ENCODE data around the gene TOP3B. TPM values are rescaled to one million over a fixed set of nuclear protein-coding genes. Genes with fewer than 3 reads are reported as not detected.

The TOP3B gene
- total RNA-seq, 1 donor from 2014 or later = 53.9 TPM

DNA sequence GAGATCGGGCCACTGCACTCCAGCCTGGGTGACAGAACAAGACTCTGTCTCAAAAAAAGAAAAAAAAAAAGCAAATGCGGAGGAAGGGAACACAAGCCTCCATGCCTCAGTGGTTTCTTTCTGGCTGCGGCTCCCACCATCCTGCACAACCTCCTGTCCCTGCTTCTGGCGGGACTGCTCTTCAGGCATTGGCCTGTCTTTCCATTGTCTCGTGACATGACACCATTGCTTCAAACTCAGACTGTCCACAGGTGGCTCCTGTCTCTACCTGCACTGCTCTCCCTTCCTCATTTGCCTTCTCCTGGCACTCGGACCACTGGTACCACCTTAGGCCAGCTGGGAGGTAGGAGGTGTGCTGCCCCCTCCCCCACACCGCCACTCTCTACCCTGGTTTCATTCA is 19.3 kb downstream of the TOP3B start:
- no peak overlapping the region for H2AFZ ChIP-seq (replicated peaks)
- H3K27me3 ChIP-seq = no peaks in the 10 kb centered on the region
- H3K4me3 Mint-ChIP-seq = no peak overlapping the region
- H3K27ac ChIP-seq = no peak overlapping the region
- H4K20me1 ChIP-seq (ENCODE audit: low read depth) = no peaks in the 10 kb centered on the region
- no peaks in the 10 kb centered on the region for H3K9me3 ChIP-seq (ENCODE audit: low read depth)
- H3K27me3 Mint-ChIP-seq (ENCODE audit: insufficient read depth, low read depth) = peaks cover 4% of the 10 kb centered on the region
- TF ChIP-seq EZH2phosphoT487 (IDR thresholded peaks at IDR 0.05) (no peak), CTCF (IDR thresholded peaks at IDR 0.05) (no peak), EZH2 (IDR thresholded peaks at IDR 0.05) (no peak)
- H3K36me3 Mint-ChIP-seq = peaks cover 25% of the 10 kb centered on the region
- no peak overlapping the region for H3K27ac Mint-ChIP-seq
- H3F3A ChIP-seq (ENCODE audit: low read depth) = no peaks in the 10 kb centered on the region
- H3K79me2 ChIP-seq (ENCODE audit: low read depth) = no peaks in the 10 kb centered on the region
- H3K4me3 ChIP-seq = no peak overlapping the region
- no peaks in the 10 kb centered on the region for H3K36me3 ChIP-seq
- DNase-seq (ENCODE audit: low spot score) = no peak
- H3K4me1 ChIP-seq = no peaks in the 10 kb centered on the region
- no peak overlapping the region for H3K9ac ChIP-seq
- H3K9me3 Mint-ChIP-seq = no peaks in the 10 kb centered on the region
- no peak overlapping the region for H3K4me2 ChIP-seq
- no peaks in the 10 kb centered on the region for H3K4me1 Mint-ChIP-seq

DNA sequence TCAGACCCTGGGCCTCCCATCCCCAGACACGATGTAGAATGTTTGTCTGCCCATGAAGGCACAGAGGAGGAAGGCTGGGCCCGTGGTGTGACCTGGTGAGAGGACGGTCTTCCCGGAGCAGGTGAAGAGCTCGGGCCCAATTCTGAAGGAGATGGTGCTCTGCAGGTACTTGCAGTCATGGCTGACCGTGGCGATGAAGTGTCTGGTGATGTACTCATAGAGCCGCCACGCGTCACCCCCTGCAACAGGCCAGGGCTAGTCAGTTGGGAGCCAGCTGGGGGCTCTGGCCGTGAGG is 20.0 kb downstream of the TOP3B start:
- no peak overlapping the region for H3K9ac ChIP-seq
- H3K9me3 ChIP-seq (ENCODE audit: low read depth) = no peaks in the 10 kb centered on the region
- no peaks in the 10 kb centered on the region for H3K79me2 ChIP-seq (ENCODE audit: low read depth)
- H3K36me3 Mint-ChIP-seq = peaks cover 25% of the 10 kb centered on the region
- no peak overlapping the region for H3K4me3 Mint-ChIP-seq
- TF ChIP-seq CTCF (IDR thresholded peaks at IDR 0.05) (no peak), EZH2 (IDR thresholded peaks at IDR 0.05) (no peak), EZH2phosphoT487 (IDR thresholded peaks at IDR 0.05) (no peak)
- H3K27me3 ChIP-seq = no peaks in the 10 kb centered on the region
- no peak overlapping the region for H2AFZ ChIP-seq (replicated peaks)
- no peaks in the 10 kb centered on the region for H3K4me1 ChIP-seq
- H3K27me3 Mint-ChIP-seq (ENCODE audit: insufficient read depth, low read depth) = peaks cover 4% of the 10 kb centered on the region
- H3F3A ChIP-seq (ENCODE audit: low read depth) = no peaks in the 10 kb centered on the region
- DNase-seq (ENCODE audit: low spot score) = no peak
- no peak overlapping the region for H3K4me2 ChIP-seq
- no peak overlapping the region for H3K4me3 ChIP-seq
- H3K27ac ChIP-seq = no peak overlapping the region
- H4K20me1 ChIP-seq (ENCODE audit: low read depth) = no peaks in the 10 kb centered on the region
- H3K27ac Mint-ChIP-seq = no peak overlapping the region
- H3K36me3 ChIP-seq = no peaks in the 10 kb centered on the region
- no peaks in the 10 kb centered on the region for H3K9me3 Mint-ChIP-seq
- H3K4me1 Mint-ChIP-seq = no peaks in the 10 kb centered on the region

DNA sequence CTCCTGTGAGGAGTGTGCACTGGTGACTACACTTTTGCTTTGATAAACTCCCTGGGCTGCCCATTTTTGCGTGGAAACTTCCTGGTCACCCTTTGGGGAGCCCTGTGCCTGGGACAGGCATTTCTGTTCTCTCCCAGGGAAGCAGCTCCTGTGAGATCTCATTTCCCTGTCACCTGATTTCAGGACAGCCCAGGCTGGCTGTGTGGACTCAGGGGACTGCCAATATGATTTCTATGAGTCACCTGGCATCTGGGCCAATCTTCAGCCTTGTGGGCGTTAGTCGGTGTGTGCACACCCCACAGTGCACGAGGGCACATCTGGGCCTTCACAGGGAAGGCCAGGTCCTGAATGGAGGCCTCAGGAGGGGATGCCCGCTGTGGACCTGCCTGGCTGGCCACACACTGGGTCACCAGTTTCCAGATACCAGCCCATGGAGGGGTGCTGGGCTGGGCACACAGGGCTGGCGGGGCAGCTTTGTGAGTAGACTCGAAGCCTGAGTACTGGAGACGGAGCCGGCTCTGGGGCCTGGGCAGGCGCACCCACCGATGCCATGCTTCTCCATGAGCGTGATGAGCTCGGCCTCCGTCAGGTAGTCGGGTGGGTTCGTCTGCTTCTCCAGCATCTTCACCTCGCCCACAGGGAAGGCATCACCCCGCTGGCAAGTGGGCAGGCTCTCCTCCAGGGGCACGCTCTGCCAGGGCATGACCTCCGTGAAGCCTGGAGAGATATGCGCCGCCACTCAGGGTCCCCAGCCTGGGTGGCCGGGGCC is 20.5 kb downstream of the TOP3B start:
- no peak overlapping the region for H3K9ac ChIP-seq
- no peaks in the 10 kb centered on the region for H3K79me2 ChIP-seq (ENCODE audit: low read depth)
- H2AFZ ChIP-seq (replicated peaks) = no peak overlapping the region
- H3K4me1 ChIP-seq = no peaks in the 10 kb centered on the region
- H3K36me3 Mint-ChIP-seq = peaks cover 21% of the 10 kb centered on the region
- H3K9me3 Mint-ChIP-seq = no peaks in the 10 kb centered on the region
- DNase-seq (ENCODE audit: low spot score) = no peak
- H3K4me2 ChIP-seq = no peak overlapping the region
- no peak overlapping the region for H3K27ac ChIP-seq
- H3K27me3 Mint-ChIP-seq (ENCODE audit: insufficient read depth, low read depth) = peaks cover 4% of the 10 kb centered on the region
- no peak overlapping the region for H3K4me3 ChIP-seq
- no peak overlapping the region for H3K27ac Mint-ChIP-seq
- TF ChIP-seq CTCF (IDR thresholded peaks at IDR 0.05) (no peak), EZH2 (IDR thresholded peaks at IDR 0.05) (no peak), EZH2phosphoT487 (IDR thresholded peaks at IDR 0.05) (no peak)
- no peaks in the 10 kb centered on the region for H4K20me1 ChIP-seq (ENCODE audit: low read depth)
- no peaks in the 10 kb centered on the region for H3K27me3 ChIP-seq
- no peaks in the 10 kb centered on the region for H3K4me1 Mint-ChIP-seq
- H3K36me3 ChIP-seq = no peaks in the 10 kb centered on the region
- H3F3A ChIP-seq (ENCODE audit: low read depth) = no peaks in the 10 kb centered on the region
- H3K4me3 Mint-ChIP-seq = no peak overlapping the region
- no peaks in the 10 kb centered on the region for H3K9me3 ChIP-seq (ENCODE audit: low read depth)

All from neural progenitor cell (in vitro differentiated cells).